NCI-H2081 (cell line): ENCODE data around the gene CELF2.

Experiments used
- DNase-seq, 2 experiments: peaks; one replicate each; lab custom pipeline; 2025; lab: John Stamatoyannopoulos, UW

The CELF2 gene

GRCh38 chr10:11157292-11158076 lies 139.8 kb downstream of the CELF2 start:
- DNase-seq, result no peak

- no peak for DNase-seq
Observed at GRCh38 chr10:11158080-11158479, 140.4 kb downstream of the CELF2 start.

DNA sequence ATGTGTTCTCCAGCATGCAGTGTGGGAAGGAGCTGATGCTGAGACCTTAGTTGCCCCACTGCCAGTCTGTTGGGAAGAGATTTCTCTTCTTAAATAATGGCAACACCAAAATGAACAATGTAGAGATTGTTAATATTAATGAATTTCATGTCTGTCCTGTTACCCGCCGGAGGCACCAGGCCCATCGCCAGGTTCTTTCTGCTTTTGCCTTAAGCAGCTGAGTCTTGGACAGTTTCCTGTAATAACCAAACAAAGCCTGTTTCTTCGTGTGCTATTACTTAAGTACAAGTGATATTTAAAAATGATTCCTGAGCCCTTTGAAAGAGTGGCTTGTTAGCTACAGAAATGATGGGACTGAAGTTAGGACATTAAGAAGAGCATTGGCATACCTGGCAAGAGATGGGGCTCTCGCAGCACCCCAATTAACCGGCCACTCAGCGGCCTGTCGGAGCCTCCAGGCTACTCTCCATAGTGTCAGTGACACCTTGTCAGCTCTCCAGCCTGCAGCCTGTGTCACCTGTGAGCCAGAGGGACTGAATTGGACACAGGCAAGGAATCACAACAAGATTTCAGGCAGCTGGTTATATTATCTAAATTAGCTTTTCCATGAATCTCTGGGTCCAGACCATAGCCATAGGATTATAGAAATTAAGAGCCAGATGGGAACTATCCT lies 142.0 kb downstream of the CELF2 start:
- DNase-seq, result no peak

DNA sequence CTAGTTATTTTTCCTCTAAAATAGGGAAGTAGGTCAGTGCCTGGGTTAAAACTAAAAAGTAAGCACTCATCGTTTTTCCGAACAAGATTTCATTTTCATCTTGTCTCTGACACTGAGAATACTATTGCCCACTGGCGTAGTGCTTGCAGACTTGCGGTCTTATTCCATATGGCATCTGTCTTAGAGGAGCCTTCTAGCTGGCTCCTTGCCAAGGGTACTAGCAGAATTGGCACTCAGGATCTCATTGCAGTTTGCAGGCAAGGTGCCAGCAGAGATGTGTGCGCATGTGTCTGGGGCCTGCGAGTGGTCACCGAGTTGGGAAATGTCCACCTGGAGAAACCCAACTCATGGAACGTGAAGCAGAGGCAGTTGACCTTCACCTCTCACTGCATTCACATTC lies 143.4 kb downstream of the CELF2 start:
- no peak for DNase-seq

GRCh38 chr10:11161910-11162309 lies 144.2 kb downstream of the CELF2 start:
- no peak for DNase-seq

DNA sequence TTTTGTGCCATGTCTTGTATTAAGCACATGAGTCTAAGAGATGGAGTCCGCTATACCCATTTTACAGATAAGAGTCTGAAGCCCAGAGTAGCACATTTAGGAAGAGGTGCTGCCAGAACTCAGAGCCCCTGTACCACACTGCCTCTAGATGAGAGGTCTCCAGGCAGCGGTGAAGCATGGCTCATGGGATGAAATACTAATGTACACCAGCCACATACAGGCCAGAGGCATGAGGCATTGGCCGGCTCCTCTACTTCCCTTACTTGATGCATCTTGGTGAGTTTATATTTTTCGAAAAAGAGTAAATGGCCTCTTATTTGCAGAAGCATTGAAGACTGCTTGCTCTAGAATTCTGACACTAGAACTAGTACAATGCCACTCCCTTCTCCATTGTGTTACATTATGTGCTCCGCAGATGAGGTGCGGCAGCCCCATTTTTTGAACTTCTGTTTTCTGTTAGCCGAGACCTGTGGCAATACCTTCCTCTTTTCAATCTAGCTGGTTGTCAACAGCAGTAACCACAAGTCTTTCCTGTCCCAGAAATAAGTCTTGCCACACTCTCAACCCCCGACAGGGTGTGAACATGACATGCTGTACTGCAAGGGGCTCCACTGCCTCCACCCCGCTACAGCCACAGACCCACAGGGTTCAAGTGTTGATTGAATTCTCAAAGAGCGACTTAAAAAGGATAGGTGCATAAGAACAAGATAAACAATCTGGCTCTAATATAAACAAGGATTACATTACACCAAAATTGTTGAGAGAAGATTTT lies 145.3 kb downstream of the CELF2 start:
- no peak for DNase-seq

- DNase-seq, result no peak
Observed at GRCh38 chr10:11163780-11164550, 146.3 kb downstream of the CELF2 start.

GRCh38 chr10:11164551-11164802 lies 146.8 kb downstream of the CELF2 start:
- no peak for DNase-seq

DNA sequence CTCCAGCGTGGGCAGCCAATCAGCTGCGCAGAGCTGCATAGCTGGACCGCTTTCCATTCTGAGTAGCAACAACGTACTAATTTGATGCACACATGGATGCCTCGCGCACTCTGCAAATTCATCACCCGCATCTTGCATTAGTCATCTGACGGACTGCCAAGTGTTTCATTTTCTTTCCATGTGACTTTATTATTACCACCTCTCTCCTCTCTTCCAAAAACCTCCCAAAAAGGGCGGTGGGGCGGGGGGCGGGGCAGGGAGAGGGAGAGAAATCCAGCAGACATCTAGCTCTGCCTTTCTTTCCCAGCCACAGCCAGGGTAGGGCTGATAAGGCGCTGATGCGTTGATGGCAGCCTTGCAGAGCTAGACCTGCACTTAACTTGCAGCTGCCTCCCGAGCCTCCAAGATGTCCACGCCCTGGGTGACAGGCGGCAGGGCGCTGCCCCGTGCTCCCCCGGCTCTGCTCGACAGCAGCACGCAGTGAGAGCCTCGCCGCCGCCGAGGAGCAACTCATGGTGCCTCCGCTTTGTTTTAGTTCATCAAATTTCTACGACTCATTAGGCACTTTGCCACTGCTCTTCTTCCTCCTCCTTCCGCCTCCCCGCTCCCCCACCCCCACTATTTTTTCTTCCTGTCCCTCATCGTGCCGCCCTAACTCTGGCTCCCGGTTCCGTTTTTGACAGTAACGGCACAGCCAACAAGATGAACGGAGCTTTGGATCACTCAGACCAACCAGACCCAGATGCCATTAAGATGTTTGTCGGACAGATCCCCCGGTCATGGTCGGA lies 147.3 kb downstream of the CELF2 start:
- no peak for DNase-seq

DNA sequence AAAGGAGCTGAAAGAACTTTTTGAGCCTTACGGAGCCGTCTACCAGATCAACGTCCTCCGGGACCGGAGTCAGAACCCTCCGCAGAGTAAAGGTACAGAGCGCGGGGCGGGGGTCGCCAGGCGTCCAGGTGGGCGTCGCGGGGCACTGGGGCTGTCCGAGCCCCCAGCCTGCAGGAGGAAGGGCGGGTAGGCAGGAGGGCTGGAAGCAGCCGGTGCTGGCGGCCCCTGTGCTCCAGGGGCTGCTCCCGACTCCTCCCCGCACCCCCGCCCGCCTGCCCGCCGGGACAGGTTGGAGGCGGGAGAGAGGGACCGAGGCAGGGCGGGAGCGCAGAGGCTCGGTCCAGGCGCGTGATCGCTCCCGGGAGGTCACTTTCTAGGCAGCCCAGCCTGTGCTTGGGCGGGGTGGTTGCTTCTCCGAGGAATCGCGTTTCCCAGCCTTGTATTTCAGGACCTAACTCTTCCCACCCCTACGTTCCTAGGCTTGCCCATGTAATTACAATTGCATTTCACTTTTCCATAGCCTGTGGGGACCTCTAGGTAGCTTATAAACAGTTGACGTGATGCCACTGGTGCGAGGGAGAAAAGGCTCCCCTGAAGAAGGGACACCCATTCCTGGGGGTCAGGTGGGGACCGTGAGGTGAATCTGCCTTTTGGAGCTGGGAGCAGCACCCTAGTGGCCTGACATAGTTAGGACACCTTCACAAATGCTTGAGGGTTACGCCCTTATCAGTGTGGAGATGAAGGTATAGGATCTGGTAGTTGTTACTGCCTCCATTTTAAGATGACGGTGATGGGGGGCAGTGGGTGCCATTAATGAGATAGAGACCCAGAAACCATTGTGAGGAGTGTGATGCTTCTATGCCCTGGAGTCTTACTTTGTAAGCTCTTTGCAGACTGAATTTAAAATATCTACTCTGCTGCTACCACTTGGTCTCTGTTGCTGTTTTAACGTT lies 148.2 kb downstream of the CELF2 start:
- DNase-seq, result no peak

DNA sequence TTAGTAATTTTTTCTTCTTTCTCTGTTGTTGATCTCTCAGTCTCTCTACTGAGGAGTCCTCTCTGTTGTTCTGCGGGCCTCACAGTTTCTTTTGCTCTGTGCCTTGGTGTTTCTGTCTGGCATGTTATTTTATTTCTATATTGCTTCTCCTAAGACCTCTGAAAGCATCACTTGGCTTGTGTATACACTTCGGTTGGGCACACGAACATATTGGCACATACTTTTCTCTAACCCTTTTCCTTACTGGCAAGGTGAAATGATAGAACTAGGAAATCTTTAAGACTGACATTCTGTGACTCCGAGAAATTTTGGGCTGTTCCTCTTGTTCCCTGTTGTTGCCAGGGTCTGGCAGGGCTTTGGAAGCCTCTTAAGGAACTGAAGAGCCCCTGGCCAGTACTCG lies 148.9 kb downstream of the CELF2 start:
- no peak for DNase-seq

GRCh38 chr10:11167233-11167966 lies 149.7 kb downstream of the CELF2 start:
- no peak for DNase-seq

GRCh38 chr10:11168423-11169090 lies 150.9 kb downstream of the CELF2 start:
- DNase-seq, result no peak

DNA sequence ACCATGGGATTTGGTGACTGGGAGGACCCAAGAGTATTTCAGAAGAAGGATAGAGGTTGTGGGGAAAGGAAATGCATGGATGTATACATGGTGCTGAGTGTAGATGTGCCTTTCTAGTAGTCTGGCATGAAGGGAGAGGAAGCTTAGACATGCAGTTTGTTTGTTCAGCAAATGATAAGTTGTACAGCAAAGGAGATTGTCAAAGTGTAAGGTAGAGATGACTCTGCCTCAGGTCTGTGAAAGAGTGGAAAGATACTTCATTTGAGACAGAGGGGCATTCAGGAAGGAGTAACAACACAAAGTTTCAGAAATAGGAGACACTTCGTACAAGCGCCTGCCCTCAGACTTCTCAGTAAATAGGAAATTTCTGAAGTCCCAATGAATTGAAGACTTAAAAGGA lies 152.3 kb downstream of the CELF2 start:
- no peak for DNase-seq

DNA sequence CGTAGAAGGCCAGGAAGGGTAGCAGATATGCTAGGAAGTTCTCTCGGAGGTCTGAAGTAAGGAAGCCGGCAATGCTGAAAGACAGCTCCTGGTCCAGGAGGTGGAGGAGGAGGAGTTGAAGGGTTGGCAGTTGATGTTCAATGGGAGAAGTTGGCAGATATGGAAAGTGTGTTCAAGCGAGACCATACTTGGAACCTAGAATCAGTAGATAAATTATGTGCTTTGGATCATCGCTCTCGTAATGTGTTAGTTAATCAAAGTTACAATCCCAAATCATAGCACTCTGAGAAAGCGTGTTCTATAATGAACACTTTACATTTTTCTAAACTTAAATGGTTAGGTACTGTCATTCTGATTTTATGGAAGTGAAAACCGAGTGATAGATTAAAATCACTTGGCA lies 152.9 kb downstream of the CELF2 start:
- DNase-seq, result no peak

DNA sequence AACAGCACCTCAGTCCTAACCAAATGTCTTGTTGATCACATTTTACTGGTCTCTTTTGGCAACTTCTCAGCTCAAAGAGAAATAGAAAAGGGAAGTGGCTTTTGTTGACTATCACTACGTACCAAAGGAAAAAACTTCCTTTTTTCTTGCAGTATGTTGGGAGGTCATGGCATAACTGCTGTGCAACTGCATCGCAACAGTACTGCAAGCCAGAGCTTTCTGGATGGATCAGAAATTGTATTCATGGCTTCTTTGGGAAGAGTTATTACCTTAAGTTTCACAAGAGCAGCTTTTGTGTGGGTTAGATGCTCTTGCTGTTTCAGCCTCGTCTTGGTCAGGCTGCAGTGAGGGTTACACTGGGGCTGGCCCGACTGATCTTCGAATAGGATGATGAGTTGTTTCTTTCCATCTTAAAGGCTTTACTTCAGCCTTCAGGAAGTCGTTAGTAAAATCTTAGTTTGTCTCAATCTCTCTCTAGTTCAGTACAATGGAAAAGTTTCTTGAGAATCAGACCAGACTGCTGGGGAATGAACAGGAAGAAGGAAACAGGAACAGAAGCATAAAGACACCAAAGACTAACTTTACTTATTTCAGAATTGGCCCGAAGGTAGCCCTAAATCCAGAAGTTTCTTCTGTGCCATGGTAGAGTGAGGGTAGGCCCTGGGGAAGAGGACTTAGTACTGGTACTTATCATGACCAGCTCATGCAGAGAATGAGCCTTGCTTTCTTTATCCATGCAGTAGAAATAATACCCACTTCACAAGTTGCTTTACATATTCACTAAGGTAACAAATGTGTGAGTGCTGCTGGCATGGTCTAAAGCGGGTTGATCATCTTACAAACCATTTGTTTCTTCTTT lies 153.6 kb downstream of the CELF2 start:
- no peak for DNase-seq

- DNase-seq, result no peak
Observed at GRCh38 chr10:11173042-11173441, 155.4 kb downstream of the CELF2 start.

GRCh38 chr10:11175823-11176243 lies 158.2 kb downstream of the CELF2 start:
- DNase-seq, result no peak
